ENCODE data around the gene PFAS.

DNA sequence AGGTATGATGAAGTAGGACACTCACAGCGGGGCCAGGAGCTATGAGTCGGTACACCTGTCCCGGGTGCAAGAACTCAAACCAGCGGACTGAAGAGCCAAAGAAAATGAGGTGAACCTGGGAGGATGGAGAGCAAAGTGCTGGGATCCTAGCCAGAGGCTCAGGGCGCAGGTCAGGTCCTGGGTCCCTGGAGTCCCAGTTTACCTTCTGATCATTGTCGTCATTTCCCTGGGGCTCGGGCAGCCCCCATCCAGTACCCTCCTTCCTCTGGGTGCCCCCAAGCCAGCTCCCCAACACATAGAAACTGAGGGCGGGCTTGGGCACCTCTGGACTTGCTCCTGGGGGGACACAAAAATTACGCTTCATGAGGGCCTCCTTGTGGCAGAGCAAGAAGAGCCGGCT lies 17.4 kb upstream of the PFAS start:
- TF ChIP-seq SRF (IDR thresholded peaks at IDR 0.05; ENCODE audit: low read depth) (no peak), RAD21 (IDR thresholded peaks at IDR 0.05; ENCODE audit: low read depth) (no peak), POLR2A (IDR thresholded peaks at IDR 0.05; ENCODE audit: borderline replicate concordance, extremely low read depth, insufficient read depth, insufficient read length) (no peak), EZH2 (IDR thresholded peaks at IDR 0.05) (no peak), ZFX (IDR thresholded peaks at IDR 0.05) (no peak), POLR2AphosphoS5 (IDR thresholded peaks at IDR 0.05; ENCODE audit: low read depth, low read length) (no peak)
- TF ChIP-seq, protein P1, sequence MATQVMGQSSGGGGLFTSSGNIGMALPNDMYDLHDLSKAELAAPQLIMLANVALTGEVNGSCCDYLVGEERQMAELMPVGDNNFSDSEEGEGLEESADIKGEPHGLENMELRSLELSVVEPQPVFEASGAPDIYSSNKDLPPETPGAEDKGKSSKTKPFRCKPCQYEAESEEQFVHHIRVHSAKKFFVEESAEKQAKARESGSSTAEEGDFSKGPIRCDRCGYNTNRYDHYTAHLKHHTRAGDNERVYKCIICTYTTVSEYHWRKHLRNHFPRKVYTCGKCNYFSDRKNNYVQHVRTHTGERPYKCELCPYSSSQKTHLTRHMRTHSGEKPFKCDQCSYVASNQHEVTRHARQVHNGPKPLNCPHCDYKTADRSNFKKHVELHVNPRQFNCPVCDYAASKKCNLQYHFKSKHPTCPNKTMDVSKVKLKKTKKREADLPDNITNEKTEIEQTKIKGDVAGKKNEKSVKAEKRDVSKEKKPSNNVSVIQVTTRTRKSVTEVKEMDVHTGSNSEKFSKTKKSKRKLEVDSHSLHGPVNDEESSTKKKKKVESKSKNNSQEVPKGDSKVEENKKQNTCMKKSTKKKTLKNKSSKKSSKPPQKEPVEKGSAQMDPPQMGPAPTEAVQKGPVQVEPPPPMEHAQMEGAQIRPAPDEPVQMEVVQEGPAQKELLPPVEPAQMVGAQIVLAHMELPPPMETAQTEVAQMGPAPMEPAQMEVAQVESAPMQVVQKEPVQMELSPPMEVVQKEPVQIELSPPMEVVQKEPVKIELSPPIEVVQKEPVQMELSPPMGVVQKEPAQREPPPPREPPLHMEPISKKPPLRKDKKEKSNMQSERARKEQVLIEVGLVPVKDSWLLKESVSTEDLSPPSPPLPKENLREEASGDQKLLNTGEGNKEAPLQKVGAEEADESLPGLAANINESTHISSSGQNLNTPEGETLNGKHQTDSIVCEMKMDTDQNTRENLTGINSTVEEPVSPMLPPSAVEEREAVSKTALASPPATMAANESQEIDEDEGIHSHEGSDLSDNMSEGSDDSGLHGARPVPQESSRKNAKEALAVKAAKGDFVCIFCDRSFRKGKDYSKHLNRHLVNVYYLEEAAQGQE (IDR thresholded peaks at IDR 0.05; ENCODE audit: low read depth) = no peak
- TF ChIP-seq, protein P2, sequence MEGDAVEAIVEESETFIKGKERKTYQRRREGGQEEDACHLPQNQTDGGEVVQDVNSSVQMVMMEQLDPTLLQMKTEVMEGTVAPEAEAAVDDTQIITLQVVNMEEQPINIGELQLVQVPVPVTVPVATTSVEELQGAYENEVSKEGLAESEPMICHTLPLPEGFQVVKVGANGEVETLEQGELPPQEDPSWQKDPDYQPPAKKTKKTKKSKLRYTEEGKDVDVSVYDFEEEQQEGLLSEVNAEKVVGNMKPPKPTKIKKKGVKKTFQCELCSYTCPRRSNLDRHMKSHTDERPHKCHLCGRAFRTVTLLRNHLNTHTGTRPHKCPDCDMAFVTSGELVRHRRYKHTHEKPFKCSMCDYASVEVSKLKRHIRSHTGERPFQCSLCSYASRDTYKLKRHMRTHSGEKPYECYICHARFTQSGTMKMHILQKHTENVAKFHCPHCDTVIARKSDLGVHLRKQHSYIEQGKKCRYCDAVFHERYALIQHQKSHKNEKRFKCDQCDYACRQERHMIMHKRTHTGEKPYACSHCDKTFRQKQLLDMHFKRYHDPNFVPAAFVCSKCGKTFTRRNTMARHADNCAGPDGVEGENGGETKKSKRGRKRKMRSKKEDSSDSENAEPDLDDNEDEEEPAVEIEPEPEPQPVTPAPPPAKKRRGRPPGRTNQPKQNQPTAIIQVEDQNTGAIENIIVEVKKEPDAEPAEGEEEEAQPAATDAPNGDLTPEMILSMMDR (IDR thresholded peaks at IDR 0.05 in 2 of 3, conservative IDR thresholded peaks at IDR 0.05 in 1 of 3; ENCODE audit: borderline replicate concordance in 1 of 3, insufficient read depth in 1 of 3, low read depth in 2 of 3, low read length in 2 of 3) = no peak
- TF ChIP-seq, protein P3, sequence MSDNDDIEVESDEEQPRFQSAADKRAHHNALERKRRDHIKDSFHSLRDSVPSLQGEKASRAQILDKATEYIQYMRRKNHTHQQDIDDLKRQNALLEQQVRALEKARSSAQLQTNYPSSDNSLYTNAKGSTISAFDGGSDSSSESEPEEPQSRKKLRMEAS (IDR thresholded peaks at IDR 0.05) = no peak
- TF ChIP-seq, protein P4, sequence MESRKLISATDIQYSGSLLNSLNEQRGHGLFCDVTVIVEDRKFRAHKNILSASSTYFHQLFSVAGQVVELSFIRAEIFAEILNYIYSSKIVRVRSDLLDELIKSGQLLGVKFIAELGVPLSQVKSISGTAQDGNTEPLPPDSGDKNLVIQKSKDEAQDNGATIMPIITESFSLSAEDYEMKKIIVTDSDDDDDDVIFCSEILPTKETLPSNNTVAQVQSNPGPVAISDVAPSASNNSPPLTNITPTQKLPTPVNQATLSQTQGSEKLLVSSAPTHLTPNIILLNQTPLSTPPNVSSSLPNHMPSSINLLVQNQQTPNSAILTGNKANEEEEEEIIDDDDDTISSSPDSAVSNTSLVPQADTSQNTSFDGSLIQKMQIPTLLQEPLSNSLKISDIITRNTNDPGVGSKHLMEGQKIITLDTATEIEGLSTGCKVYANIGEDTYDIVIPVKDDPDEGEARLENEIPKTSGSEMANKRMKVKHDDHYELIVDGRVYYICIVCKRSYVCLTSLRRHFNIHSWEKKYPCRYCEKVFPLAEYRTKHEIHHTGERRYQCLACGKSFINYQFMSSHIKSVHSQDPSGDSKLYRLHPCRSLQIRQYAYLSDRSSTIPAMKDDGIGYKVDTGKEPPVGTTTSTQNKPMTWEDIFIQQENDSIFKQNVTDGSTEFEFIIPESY (IDR thresholded peaks at IDR 0.05; ENCODE audit: extremely low read depth, insufficient replicate concordance, low read length) = no peak

All from HCT116 (cell line).